ENCODE results near the gene PPFIA1. TPM values are rescaled to one million over a fixed set of nuclear protein-coding genes. Genes with fewer than 3 reads are reported as not detected.
"Not testable (repeated sequence)": the region's sequence is repeated elsewhere in the genome, so short reads cannot be mapped to it uniquely, and the experiment has no call there.

The PPFIA1 gene
- total RNA-seq, 6 experiments from 2014 or later = 21.1 to 27.0 (median 22.7) TPM

DNA sequence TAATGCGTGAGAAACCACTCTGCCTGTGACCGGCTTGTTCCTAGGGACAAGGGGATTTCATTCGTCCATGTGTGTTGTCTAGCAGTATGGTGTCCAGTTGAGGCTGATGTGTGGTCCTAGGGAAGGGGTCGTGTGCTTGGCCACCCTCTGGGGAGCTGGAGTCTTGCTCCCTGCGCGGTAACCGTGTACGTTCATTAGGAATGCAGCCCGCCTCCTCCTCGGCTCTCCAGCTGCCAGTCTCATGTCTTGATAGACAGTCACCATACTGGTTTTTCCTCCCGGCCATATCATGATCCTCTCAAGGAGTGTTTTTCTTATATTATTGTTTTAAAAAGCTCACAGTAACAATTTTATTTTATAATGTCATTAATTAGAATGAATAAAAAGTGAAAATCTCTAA, 133.8 kb downstream of the PPFIA1 start:
- DNase-seq = no peak
- Histone ChIP-seq H3K36me3 (peaks cover 0 to 28% (median 14%) of the 10 kb centered on the region in 4 donors), H3K27ac (no peak overlapping the region), H3K27me3 (no peaks in the 10 kb centered on the region), H3K9me3 (no peaks in the 10 kb centered on the region), H3K4me3 (no peak overlapping the region), H3K4me1 (peaks cover 0 to 17% (median 0%) of the 10 kb centered on the region in 4 donors)
- 88% methylated on average over 11 of the region's 11 CpGs for WGBS (ENCODE audit: insufficient coverage, low coverage, low lambda C conversion rate, missing lambda C conversion rate)
- TF ChIP-seq POLR2A (IDR thresholded peaks at IDR 0.05) = no peak
- TF ChIP-seq, protein P1, sequence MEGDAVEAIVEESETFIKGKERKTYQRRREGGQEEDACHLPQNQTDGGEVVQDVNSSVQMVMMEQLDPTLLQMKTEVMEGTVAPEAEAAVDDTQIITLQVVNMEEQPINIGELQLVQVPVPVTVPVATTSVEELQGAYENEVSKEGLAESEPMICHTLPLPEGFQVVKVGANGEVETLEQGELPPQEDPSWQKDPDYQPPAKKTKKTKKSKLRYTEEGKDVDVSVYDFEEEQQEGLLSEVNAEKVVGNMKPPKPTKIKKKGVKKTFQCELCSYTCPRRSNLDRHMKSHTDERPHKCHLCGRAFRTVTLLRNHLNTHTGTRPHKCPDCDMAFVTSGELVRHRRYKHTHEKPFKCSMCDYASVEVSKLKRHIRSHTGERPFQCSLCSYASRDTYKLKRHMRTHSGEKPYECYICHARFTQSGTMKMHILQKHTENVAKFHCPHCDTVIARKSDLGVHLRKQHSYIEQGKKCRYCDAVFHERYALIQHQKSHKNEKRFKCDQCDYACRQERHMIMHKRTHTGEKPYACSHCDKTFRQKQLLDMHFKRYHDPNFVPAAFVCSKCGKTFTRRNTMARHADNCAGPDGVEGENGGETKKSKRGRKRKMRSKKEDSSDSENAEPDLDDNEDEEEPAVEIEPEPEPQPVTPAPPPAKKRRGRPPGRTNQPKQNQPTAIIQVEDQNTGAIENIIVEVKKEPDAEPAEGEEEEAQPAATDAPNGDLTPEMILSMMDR (IDR thresholded peaks at IDR 0.05) = no peak
- ATAC-seq = no peak
- intact Hi-C loops (cut with DNase I) = no loop called here

DNA sequence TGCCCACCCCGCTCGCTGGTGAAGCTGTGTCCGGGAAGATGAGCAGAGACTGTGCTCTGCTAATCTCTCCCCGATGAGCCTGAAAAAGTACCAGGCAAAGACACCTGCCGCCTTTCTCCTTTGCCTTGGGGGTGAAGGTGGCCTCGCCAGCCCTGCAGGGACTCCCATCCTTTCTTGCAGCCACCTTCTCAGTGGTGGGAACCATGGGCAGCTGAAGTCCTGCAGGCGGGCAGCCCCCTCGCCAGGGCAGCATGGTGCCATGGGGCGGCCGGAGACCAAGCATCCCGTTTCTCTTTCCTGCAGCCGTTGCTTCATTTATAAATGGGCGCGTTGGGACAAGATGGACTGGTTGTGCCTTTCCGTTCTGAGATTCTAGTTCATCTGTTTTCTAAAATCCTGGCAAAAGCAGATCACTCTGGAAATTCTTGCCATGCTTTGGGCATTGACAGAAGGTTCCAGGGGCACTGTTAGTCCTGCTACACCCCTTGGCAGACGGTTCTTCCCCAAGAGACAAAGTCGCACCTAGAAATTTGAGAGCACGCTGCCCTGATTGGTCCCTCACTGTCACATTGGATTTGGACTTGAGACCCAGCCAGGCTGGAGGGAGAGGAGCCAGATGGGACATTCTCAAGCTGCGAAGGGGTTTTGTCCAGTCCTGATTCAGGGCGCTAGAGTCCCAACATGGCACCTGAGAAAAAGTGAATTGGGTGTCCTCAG, 135.3 kb downstream of the PPFIA1 start:
- Histone ChIP-seq H3K27ac (no peak overlapping the region), H3K4me3 (no peak overlapping the region), H3K9me3 (no peaks in the 10 kb centered on the region), H3K27me3 (no peaks in the 10 kb centered on the region), H3K36me3 (peaks cover 0 to 44% (median 20%) of the 10 kb centered on the region in 4 donors), H3K4me1 (peaks cover 0 to 17% (median 0%) of the 10 kb centered on the region in 4 donors)
- DNase-seq (no peak), ATAC-seq (peak in 1 of 4 donors; percentile 41)
- TF ChIP-seq, protein P1 (IDR thresholded peaks at IDR 0.05) = no peak
- no peak for TF ChIP-seq POLR2A (IDR thresholded peaks at IDR 0.05)
- intact Hi-C loops (cut with DNase I) = no loop called here
- 86% methylated on average over 6 of the region's 20 CpGs for WGBS (ENCODE audit: insufficient coverage, low coverage, low lambda C conversion rate, missing lambda C conversion rate)

DNA sequence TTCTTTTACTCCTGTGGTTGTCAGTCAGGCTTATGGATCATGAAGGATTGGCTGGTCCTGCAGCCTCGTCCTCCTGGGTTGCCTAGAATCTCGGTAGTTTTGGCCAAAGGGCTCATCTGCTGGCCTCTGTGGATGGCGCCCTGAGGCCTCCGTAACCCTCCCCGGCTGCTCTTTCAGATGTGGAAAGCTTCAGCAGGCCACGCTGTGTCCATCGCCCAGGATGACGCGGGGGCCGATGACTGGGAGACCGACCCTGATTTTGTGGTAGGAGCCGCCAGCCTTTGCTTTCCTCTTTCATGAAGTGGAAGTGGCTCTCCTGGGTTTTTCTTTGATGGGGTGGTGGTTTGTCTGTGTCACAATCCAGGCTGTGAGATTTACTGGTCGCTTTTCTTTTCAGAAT, 136.6 kb downstream of the PPFIA1 start:
- peaks cover 0 to 53% (median 24%) of the 10 kb centered on the region in 4 donors for H3K36me3 ChIP-seq

DNA sequence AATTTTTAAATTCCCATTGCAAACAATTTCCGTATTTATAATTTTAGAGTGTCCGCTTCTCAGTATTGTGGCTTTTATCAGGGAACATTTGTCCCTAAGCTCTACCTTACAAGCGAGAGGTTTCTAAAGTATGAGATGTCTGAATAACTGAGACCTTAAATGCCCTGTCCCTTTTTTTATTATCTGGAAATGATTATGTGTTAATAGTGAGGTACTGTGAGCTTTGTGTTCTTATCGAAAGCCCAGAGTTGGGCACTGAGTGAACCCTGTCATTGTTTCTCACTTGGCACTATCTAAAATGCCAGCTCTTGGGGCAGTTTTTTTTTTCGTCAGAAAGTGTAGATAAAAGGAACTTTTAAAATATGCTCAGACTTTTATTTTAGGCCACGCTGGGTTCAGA, 137.3 kb downstream of the PPFIA1 start:
- no peak for TF ChIP-seq POLR2A (IDR thresholded peaks at IDR 0.05)
- TF ChIP-seq, protein P1 (IDR thresholded peaks at IDR 0.05) = no peak
- DNase-seq (no peak), ATAC-seq (no peak)
- no peaks in the 10 kb centered on the region for H3K27me3 ChIP-seq
- peaks cover 0 to 4% (median 0%) of the 10 kb centered on the region in 4 donors for H3K4me1 ChIP-seq
- 84% methylated on average over 5 of the region's 6 CpGs for WGBS (ENCODE audit: insufficient coverage, low coverage, low lambda C conversion rate, missing lambda C conversion rate)
- H3K4me3 ChIP-seq = no peak overlapping the region
- H3K36me3 ChIP-seq = peaks cover 0 to 59% (median 28%) of the 10 kb centered on the region in 4 donors
- intact Hi-C loops (cut with DNase I) = no loop called here
- H3K27ac ChIP-seq = no peak overlapping the region
- no peaks in the 10 kb centered on the region for H3K9me3 ChIP-seq

More for the DNA sequence above, 136.6 kb downstream of the PPFIA1 start:
- WGBS (ENCODE audit: insufficient coverage, low coverage, low lambda C conversion rate, missing lambda C conversion rate) = 97% methylated on average over 9 of the region's 13 CpGs
- Histone ChIP-seq H3K4me1 (peaks cover 0 to 11% (median 0%) of the 10 kb centered on the region in 4 donors), H3K27ac (no peak overlapping the region), H3K4me3 (no peak overlapping the region), H3K9me3 (no peaks in the 10 kb centered on the region), H3K27me3 (no peaks in the 10 kb centered on the region)
- intact Hi-C loops (cut with DNase I) = no loop called here
- TF ChIP-seq, protein P1 (IDR thresholded peaks at IDR 0.05) = no peak
- TF ChIP-seq POLR2A (IDR thresholded peaks at IDR 0.05) = no peak
- ATAC-seq (no peak), DNase-seq (no peak)

DNA sequence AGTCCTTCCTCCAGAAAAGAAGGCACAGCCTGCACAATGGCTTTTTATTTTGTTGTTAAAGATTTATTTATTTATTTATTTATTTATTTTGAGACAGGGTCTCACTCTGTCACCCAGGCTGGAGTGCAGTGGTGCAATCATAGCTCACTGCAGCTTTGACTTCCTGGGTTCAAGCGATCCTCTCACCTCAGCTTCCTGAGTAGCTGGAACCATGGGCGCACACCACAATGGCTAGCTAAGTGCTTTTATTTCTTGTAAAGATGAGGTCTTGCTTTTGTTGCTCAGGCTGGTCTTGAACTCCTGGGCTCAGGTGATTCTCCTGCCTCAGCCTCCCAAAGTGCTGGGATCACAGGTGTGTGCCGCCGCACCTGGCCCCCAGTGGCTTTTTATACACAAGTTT, 137.8 kb downstream of the PPFIA1 start:
- ATAC-seq; intact Hi-C loops (cut with DNase I): not testable (repeated sequence)
- 80% methylated on average over 1 of the region's 4 CpGs for WGBS (ENCODE audit: insufficient coverage, low coverage, low lambda C conversion rate, missing lambda C conversion rate)

More for the DNA sequence above, 137.8 kb downstream of the PPFIA1 start:
- DNase-seq, H3K9me3 ChIP-seq, H3K27me3 ChIP-seq, H3K4me1 ChIP-seq, H3K4me3 ChIP-seq, H3K27ac ChIP-seq: not testable (repeated sequence)
- peaks cover 0 to 63% (median 30%) of the 10 kb centered on the region in 4 donors for H3K36me3 ChIP-seq

Measured in right lobe of liver (tissue), 6 donors.